MM.1S (cell line): Measurements from ENCODE around the gene KLHL2.
"Not testable (repeated sequence)": the region's sequence is repeated elsewhere in the genome, so short reads cannot be mapped to it uniquely, and the experiment has no call there.

Source experiments
- EZH2 ChIP-seq: fragments of 300-600 bp; sonication (generic); optimal IDR thresholded peaks from 2 replicates; pipeline ENCODE3; 2017; ENCODE audit warnings: low read depth, mild to moderate bottlenecking, antibody characterized with exemption, low read length, mixed read lengths
- TF ChIP-seq, protein P1 (sequence below): fragments of 300-600 bp; sonication (generic); IDR thresholded peaks from 2 replicates; pipeline ENCODE4 v1.5.1; 2016; ENCODE audit warnings: antibody characterized with exemption, low read length, mixed read lengths

DNA sequence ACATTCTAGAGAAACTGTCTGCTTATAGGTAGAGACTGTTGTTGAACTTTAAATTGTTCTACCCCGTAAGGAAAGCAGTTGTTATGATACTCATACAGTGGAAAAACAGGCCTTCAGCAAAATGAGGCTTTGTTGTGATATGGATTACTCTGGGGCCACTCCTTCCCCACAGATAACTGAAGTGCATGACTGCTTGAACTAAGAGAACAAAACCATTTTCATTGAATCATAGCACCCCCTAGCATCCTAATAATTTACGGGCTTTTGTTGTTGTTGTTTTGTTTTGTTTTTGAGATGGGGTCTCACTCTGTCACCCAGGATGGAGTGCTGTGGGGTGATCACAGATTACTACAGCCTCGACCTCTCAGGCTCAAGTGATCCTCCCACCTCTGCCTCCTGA lies 54.9 kb downstream of the KLHL2 start:
- not testable (repeated sequence) for TF ChIP-seq EZH2
- TF ChIP-seq, protein P1, sequence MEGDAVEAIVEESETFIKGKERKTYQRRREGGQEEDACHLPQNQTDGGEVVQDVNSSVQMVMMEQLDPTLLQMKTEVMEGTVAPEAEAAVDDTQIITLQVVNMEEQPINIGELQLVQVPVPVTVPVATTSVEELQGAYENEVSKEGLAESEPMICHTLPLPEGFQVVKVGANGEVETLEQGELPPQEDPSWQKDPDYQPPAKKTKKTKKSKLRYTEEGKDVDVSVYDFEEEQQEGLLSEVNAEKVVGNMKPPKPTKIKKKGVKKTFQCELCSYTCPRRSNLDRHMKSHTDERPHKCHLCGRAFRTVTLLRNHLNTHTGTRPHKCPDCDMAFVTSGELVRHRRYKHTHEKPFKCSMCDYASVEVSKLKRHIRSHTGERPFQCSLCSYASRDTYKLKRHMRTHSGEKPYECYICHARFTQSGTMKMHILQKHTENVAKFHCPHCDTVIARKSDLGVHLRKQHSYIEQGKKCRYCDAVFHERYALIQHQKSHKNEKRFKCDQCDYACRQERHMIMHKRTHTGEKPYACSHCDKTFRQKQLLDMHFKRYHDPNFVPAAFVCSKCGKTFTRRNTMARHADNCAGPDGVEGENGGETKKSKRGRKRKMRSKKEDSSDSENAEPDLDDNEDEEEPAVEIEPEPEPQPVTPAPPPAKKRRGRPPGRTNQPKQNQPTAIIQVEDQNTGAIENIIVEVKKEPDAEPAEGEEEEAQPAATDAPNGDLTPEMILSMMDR: not testable (repeated sequence)
